B cell (primary cell): ENCODE results near the gene BTNL3. TPM values are rescaled to one million over a fixed set of nuclear protein-coding genes. Genes with fewer than 3 reads are reported as not detected.
"Not testable (repeated sequence)": the region's sequence is repeated elsewhere in the genome, so short reads cannot be mapped to it uniquely, and the experiment has no call there.

ENCODE experiments used
- ATAC-seq: fragments of 200-7000 bp; cut with Tn5 transposase; one replicate; pipeline ENCODE4 v1.10.0; 2021; ENCODE audit warnings: low read depth, mild to moderate bottlenecking, moderate number of reproducible peaks, moderate library complexity
- CTCF ChIA-PET: fragments of 350-600 bp; sonication (Branson Sonifier 250); formaldehyde crosslinking; loops from one replicate; lab custom pipeline; 2021; ENCODE audit warnings: antibody characterized with exemption, inconsistent platforms; lab: Charles Lee
- POLR2A ChIA-PET: fragments of 350-600 bp; sonication (Branson Sonifier 250); formaldehyde crosslinking; loops from one replicate; lab custom pipeline; 2021; ENCODE audit warnings: antibody characterized with exemption; lab: Charles Lee
- DNase-seq: peaks from one replicate; pipeline ENCODE4 v3.0.0; 2013
- H2AFZ ChIP-seq: 2 replicates; pipeline ENCODE4 v1.6.1; 2012; ENCODE audit warnings: mild to moderate bottlenecking, low read depth, low read length; ENCODE audit not compliant: insufficient read depth, poor library complexity, severe bottlenecking
- H3K27ac ChIP-seq, 2 donors: 1 replicate in 1 of 2; 2 replicates in 1 of 2; pipeline ENCODE4 v1.5.1; 2012 to 2013; ENCODE audit warnings: low read length in 2 of 2, mild to moderate bottlenecking in 2 of 2, moderate library complexity in 1 of 2
- H3K27me3 ChIP-seq, 4 experiments: fragments of 200-600 bp in 1 of 4; sonication (generic) in 1 of 4; replicated peaks in 1 of 4; 1 replicate in 2 of 4; 2 replicates in 2 of 4; pipeline versions ENCODE4 v1.6.1 to v1.7.0; 2013 to 2016; ENCODE audit warnings: low read length in 3 of 4, mild to moderate bottlenecking in 2 of 4, mixed read lengths in 1 of 4, moderate library complexity in 1 of 4; ENCODE audit not compliant: insufficient read depth in 4 of 4, control insufficient read depth in 3 of 4; ENCODE audit errors: control extremely low read depth in 1 of 4
- H3K36me3 ChIP-seq, 2 experiments: replicated peaks in 1 of 2; 1 replicate in 1 of 2; 2 replicates in 1 of 2; pipeline versions ENCODE4 v1.6.1 to v1.7.1; 2013; ENCODE audit warnings: low read length in 1 of 2; ENCODE audit not compliant: insufficient read depth in 2 of 2, control insufficient read depth in 1 of 2; ENCODE audit errors: control extremely low read depth in 1 of 2, extremely low read depth in 1 of 2
- H3K4me1 ChIP-seq, 2 donors: fragments of 200-600 bp in 1 of 2; sonication (generic) in 1 of 2; 1 replicate in 1 of 2; 2 replicates in 1 of 2; pipeline versions ENCODE4 v1.5.1 to v1.6.1; 2013 to 2017; ENCODE audit warnings: low read length in 2 of 2; ENCODE audit not compliant: control insufficient read depth in 2 of 2, insufficient read depth in 2 of 2
- H3K4me2 ChIP-seq: replicated peaks from 2 replicates; pipeline ENCODE3; 2012; ENCODE audit warnings: mild to moderate bottlenecking, low read depth, low read length; ENCODE audit not compliant: poor library complexity, severe bottlenecking
- H3K4me3 ChIP-seq, 5 experiments: fragments of 200-600 bp in 1 of 5; sonication (generic) in 1 of 5; 1 replicate in 3 of 5; 2 replicates in 2 of 5; pipeline versions ENCODE4 v1.5.1 to v1.7.0; 2011 to 2016; ENCODE audit warnings: low read length in 4 of 5, mild to moderate bottlenecking in 4 of 5, low read depth in 2 of 5, control low read depth in 1 of 5, moderate library complexity in 1 of 5; ENCODE audit not compliant: insufficient read depth in 1 of 5; ENCODE audit errors: control extremely low read depth in 1 of 5, extremely low read depth in 1 of 5
- H3K79me2 ChIP-seq: fragments of 200-600 bp; sonication (generic); one replicate; pipeline ENCODE4 v1.6.0; 2016; ENCODE audit warnings: low read length; ENCODE audit not compliant: control insufficient read depth, insufficient read depth
- H3K9ac ChIP-seq: fragments of 200-600 bp; sonication (generic); 2 replicates; pipeline ENCODE4 v1.6.1; 2017; ENCODE audit warnings: mild to moderate bottlenecking, low read length, moderate library complexity
- H3K9me3 ChIP-seq, 3 donors: one replicate each; pipeline versions ENCODE4 v1.6.1 to v1.7.1; 2013; ENCODE audit warnings: low read length in 2 of 3; ENCODE audit not compliant: control insufficient read depth in 2 of 3, insufficient read depth in 1 of 3; ENCODE audit errors: control extremely low read depth in 1 of 3
- H4K20me1 ChIP-seq: 2 replicates; pipeline ENCODE4 v1.6.0; 2012; ENCODE audit warnings: mild to moderate bottlenecking, low read length; ENCODE audit not compliant: insufficient read depth, control insufficient read depth, poor library complexity, severe bottlenecking
- H3K27ac Mint-ChIP-seq: one replicate; pipeline ENCODE4 v1.8.0; 2021; ENCODE audit warnings: mixed read lengths
- H3K27me3 Mint-ChIP-seq: one replicate; pipeline ENCODE4 v1.8.0; 2021; ENCODE audit warnings: mixed read lengths
- H3K4me1 Mint-ChIP-seq: one replicate; pipeline ENCODE4 v1.8.0; 2021; ENCODE audit warnings: mixed read lengths
- H3K4me3 Mint-ChIP-seq: one replicate; pipeline ENCODE4 v1.8.0; 2021; ENCODE audit warnings: mixed read lengths
- H3K9me3 Mint-ChIP-seq: one replicate; pipeline ENCODE4 v1.8.0; 2022; ENCODE audit warnings: mixed read lengths; ENCODE audit not compliant: insufficient read depth
- EZH2 ChIP-seq: IDR thresholded peaks from 2 replicates; pipeline ENCODE4 v1.6.1; 2012; ENCODE audit warnings: borderline replicate concordance, low read depth, mild to moderate bottlenecking, moderate library complexity, low read length; ENCODE audit not compliant: insufficient read depth, poor library complexity, severe bottlenecking
- WGBS: methylation state at CpG from one replicate; pipeline ENCODE4 v1.1.5; 2013; ENCODE audit warnings: missing lambda C conversion rate; ENCODE audit not compliant: insufficient coverage; 5-methylcytosine and 5-hydroxymethylcytosine counted together
- intact Hi-C: fragments of 100-400 bp; cut with micrococcal nuclease; formaldehyde crosslinking; loops from one replicate; pipeline ENCODE4 v1.10.0; 2022
- polyA plus RNA-seq: library from polyadenylated mRNA; depleted of rRNA; stranded (reverse); fragments of >200 nt; gene quantifications from 2 replicates; pipeline ENCODE4 v1.2.3, GENCODE V29; 2012
- total RNA-seq, 2 donors: library from RNA; stranded (reverse); fragments of 120-200 nt in 1 of 2; gene quantifications; 1 replicate in 1 of 2; 2 replicates in 1 of 2; pipeline versions ENCODE4 v1.2.3 to v1.2.4, GENCODE V29; 2013 to 2022
- TF ChIP-seq, protein P1 (sequence below): fragments of 200-600 bp; IDR thresholded peaks from one replicate; pipeline ENCODE4 v1.8.0; 2022; ENCODE audit warnings: antibody characterized with exemption, mild to moderate bottlenecking

BTNL3 gene
- total and polyA plus RNA-seq, 2 donors (not counting 1 experiment from before 2014, with no cell fraction given): not detected

- Histone ChIP-seq H3K4me3 (no peak overlapping the region), H3K9me3 (peaks cover 0 to 25% (median 0%) of the 10 kb centered on the region in 3 donors), H3K4me1 (peaks cover 0 to 12% of the 10 kb centered on the region in 2 donors), H3K79me2 (no peaks in the 10 kb centered on the region), H3K27me3 (peaks cover 0 to 42% (median 24%) of the 10 kb centered on the region in 4 experiments), H3K4me2 (no peak overlapping the region), H3K27ac (no peak overlapping the region), H3K36me3 (no peaks in the 10 kb centered on the region), H2AFZ (no peak overlapping the region), H3K9ac (no peak overlapping the region), H4K20me1 (no peaks in the 10 kb centered on the region)
- ChIA-PET POLR2A (no interaction called here), CTCF (interaction anchor here (1.5 to 1.8 kb wide), 2 partner anchors 9 to 177 kb away, joined by 3 to 12 read pairs; no protein-coding TSS in a partner anchor)
- 47% methylated on average over 10 of the region's 10 CpGs for WGBS
- no peak for DNase-seq
- no peak overlapping the region for H3K27ac Mint-ChIP-seq
- peaks cover 36% of the 10 kb centered on the region for H3K27me3 Mint-ChIP-seq
- H3K9me3 Mint-ChIP-seq: no peaks in the 10 kb centered on the region
- H3K4me3 Mint-ChIP-seq: no peak overlapping the region
- no peak for ATAC-seq
- intact Hi-C loops: no loop called here
- H3K4me1 Mint-ChIP-seq: peaks cover 16% of the 10 kb centered on the region
- no peak for TF ChIP-seq EZH2
- TF ChIP-seq, protein P1, sequence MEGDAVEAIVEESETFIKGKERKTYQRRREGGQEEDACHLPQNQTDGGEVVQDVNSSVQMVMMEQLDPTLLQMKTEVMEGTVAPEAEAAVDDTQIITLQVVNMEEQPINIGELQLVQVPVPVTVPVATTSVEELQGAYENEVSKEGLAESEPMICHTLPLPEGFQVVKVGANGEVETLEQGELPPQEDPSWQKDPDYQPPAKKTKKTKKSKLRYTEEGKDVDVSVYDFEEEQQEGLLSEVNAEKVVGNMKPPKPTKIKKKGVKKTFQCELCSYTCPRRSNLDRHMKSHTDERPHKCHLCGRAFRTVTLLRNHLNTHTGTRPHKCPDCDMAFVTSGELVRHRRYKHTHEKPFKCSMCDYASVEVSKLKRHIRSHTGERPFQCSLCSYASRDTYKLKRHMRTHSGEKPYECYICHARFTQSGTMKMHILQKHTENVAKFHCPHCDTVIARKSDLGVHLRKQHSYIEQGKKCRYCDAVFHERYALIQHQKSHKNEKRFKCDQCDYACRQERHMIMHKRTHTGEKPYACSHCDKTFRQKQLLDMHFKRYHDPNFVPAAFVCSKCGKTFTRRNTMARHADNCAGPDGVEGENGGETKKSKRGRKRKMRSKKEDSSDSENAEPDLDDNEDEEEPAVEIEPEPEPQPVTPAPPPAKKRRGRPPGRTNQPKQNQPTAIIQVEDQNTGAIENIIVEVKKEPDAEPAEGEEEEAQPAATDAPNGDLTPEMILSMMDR: no peak
Measured at GRCh38 chr5:181045316-181045715, 56.7 kb downstream of the BTNL3 start.

GRCh38 chr5:181045857-181046256 lies 57.2 kb downstream of the BTNL3 start:
- CTCF ChIA-PET: interaction anchor here (1.5 kb wide), 1 partner anchor 177 kb away, joined by 3 read pairs; no protein-coding TSS in a partner anchor
- H3K4me2 ChIP-seq, intact Hi-C loops, H2AFZ ChIP-seq, H3K27ac Mint-ChIP-seq, H3K4me3 ChIP-seq, ATAC-seq, POLR2A ChIA-PET, H3K79me2 ChIP-seq, H3K27ac ChIP-seq, H3K4me3 Mint-ChIP-seq, H3K9ac ChIP-seq, H3K9me3 Mint-ChIP-seq, H3K36me3 ChIP-seq, H4K20me1 ChIP-seq, DNase-seq: not testable (repeated sequence)
- H3K27me3 ChIP-seq: peaks cover 0 to 46% (median 27%) of the 10 kb centered on the region in 4 experiments
- H3K4me1 ChIP-seq: peaks cover 4 to 17% of the 10 kb centered on the region in 2 donors
- peaks cover 20% of the 10 kb centered on the region for H3K4me1 Mint-ChIP-seq
- WGBS: 10% methylated on average over 1 of the region's 1 CpG
- H3K27me3 Mint-ChIP-seq: peaks cover 36% of the 10 kb centered on the region
- H3K9me3 ChIP-seq: peaks cover 0 to 31% (median 0%) of the 10 kb centered on the region in 3 donors
